Vagina (tissue), 2 donors: Measurements from ENCODE around the gene IDH2.

Experiments
- POLR2A ChIP-seq, 2 donors: fragments of 450-650 bp; IDR thresholded peaks; one replicate each; pipeline ENCODE4 v1.6.1; 2017; ENCODE audit warnings: antibody characterized with exemption in 2 of 2, mild to moderate bottlenecking in 2 of 2, moderate library complexity in 2 of 2
- TF ChIP-seq, protein P1 (sequence below), 3 experiments: fragments of 450-650 bp in 2 of 3; fragments of 200-600 bp in 1 of 3; sonication (generic) in 1 of 3; IDR thresholded peaks; one replicate each; pipeline ENCODE4 v1.5.1; 2017 to 2019; ENCODE audit warnings: antibody characterized with exemption in 3 of 3, mild to moderate bottlenecking in 2 of 3, moderate library complexity in 2 of 3

DNA sequence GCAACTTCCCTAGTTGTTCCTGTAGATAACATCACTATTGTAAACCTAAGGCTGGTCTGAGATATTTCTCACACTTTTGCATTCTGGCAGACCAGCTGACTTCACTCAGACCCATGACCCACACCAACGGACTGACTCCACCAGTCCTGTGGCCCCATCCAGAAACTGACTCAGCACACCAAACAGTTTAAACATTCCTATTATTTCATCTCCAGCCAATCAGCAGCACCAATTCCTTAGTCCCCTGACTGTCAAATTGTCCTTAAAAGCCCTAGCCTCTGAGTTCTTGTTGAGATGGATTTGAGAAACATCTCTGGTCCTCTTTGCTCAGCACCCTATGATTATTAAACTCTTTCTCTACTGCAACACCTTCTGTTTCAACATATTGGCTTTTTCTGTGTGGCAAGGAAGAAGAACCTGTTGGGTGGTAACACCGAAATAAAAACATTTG lies 12.2 kb upstream of the IDH2 start:
- no peak for TF ChIP-seq POLR2A (IDR thresholded peaks at IDR 0.05)
- TF ChIP-seq, protein P1, sequence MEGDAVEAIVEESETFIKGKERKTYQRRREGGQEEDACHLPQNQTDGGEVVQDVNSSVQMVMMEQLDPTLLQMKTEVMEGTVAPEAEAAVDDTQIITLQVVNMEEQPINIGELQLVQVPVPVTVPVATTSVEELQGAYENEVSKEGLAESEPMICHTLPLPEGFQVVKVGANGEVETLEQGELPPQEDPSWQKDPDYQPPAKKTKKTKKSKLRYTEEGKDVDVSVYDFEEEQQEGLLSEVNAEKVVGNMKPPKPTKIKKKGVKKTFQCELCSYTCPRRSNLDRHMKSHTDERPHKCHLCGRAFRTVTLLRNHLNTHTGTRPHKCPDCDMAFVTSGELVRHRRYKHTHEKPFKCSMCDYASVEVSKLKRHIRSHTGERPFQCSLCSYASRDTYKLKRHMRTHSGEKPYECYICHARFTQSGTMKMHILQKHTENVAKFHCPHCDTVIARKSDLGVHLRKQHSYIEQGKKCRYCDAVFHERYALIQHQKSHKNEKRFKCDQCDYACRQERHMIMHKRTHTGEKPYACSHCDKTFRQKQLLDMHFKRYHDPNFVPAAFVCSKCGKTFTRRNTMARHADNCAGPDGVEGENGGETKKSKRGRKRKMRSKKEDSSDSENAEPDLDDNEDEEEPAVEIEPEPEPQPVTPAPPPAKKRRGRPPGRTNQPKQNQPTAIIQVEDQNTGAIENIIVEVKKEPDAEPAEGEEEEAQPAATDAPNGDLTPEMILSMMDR (IDR thresholded peaks at IDR 0.05) = no peak
